ENCODE results near the gene PPM1H.
"Not testable (repeated sequence)": the region's sequence is repeated elsewhere in the genome, so short reads cannot be mapped to it uniquely, and the experiment has no call there.

Gene PPM1H

GRCh38 chr12:62909340-62909739 lies 25.6 kb downstream of the PPM1H start:
- DNase-seq (ENCODE audit: low spot score) = no peak

- DNase-seq (ENCODE audit: low spot score) = no peak
These were observed 26.3 kb downstream of the PPM1H start for GRCh38 chr12:62908674-62909073.

GRCh38 chr12:62907561-62907960 lies 27.4 kb downstream of the PPM1H start:
- DNase-seq (ENCODE audit: low spot score) = no peak

GRCh38 chr12:62907078-62907477 lies 27.9 kb downstream of the PPM1H start:
- DNase-seq (ENCODE audit: low spot score) = no peak

- no peak for DNase-seq (ENCODE audit: low spot score)
These were observed 31.8 kb downstream of the PPM1H start for GRCh38 chr12:62903151-62903550.

GRCh38 chr12:62900686-62901272 lies 34.2 kb downstream of the PPM1H start:
- DNase-seq (ENCODE audit: low spot score) = no peak

- DNase-seq (ENCODE audit: low spot score) = no peak
These were observed 35.2 kb downstream of the PPM1H start for GRCh38 chr12:62899568-62900390.

- peak; percentile 30 for DNase-seq (ENCODE audit: low spot score)
These were observed 36.4 kb downstream of the PPM1H start for GRCh38 chr12:62898526-62898925.

- no peak for DNase-seq (ENCODE audit: low spot score)
These were observed 39.5 kb downstream of the PPM1H start for GRCh38 chr12:62895351-62895877.

GRCh38 chr12:62893276-62893675 lies 41.7 kb downstream of the PPM1H start:
- DNase-seq (ENCODE audit: low spot score) = peak; percentile 74

- peak; percentile 48 for DNase-seq (ENCODE audit: low spot score)
These were observed 43.0 kb downstream of the PPM1H start for GRCh38 chr12:62891805-62892549.

- no peak for DNase-seq (ENCODE audit: low spot score)
These were observed 46.4 kb downstream of the PPM1H start for GRCh38 chr12:62888454-62889110.

GRCh38 chr12:62886796-62887195 lies 48.2 kb downstream of the PPM1H start:
- no peak for DNase-seq (ENCODE audit: low spot score)

- DNase-seq (ENCODE audit: low spot score) = no peak
These were observed 49.7 kb downstream of the PPM1H start for GRCh38 chr12:62885242-62885641.

- not testable (repeated sequence) for DNase-seq (ENCODE audit: low spot score)
These were observed 50.1 kb downstream of the PPM1H start for GRCh38 chr12:62884832-62885231.

- DNase-seq (ENCODE audit: low spot score) = no peak
These were observed 52.3 kb downstream of the PPM1H start for GRCh38 chr12:62882696-62883095.

GRCh38 chr12:62882140-62882539 lies 52.8 kb downstream of the PPM1H start:
- DNase-seq (ENCODE audit: low spot score) = no peak

GRCh38 chr12:62879691-62880090 lies 55.3 kb downstream of the PPM1H start:
- no peak for DNase-seq (ENCODE audit: low spot score)

GRCh38 chr12:62879228-62879627 lies 55.7 kb downstream of the PPM1H start:
- not testable (repeated sequence) for DNase-seq (ENCODE audit: low spot score)

GRCh38 chr12:62878211-62878610 lies 56.7 kb downstream of the PPM1H start:
- no peak for DNase-seq (ENCODE audit: low spot score)

GRCh38 chr12:62876938-62877548 lies 57.9 kb downstream of the PPM1H start:
- no peak for DNase-seq (ENCODE audit: low spot score)

All from kidney tubule cell (primary cell).